ENCODE data around the gene ATXN7L3.

Gene ATXN7L3

GRCh38 chr17:44200478-44201155 is 933 bp upstream of the ATXN7L3 start:
- DNase-seq: no peak

- peak; percentile 69 for DNase-seq
Observed at GRCh38 chr17:44198721-44199552, 747 bp downstream of the ATXN7L3 start.

GRCh38 chr17:44197980-44198720 is 1.5 kb downstream of the ATXN7L3 start:
- peak; percentile 67 for DNase-seq

- no peak for DNase-seq
Observed at GRCh38 chr17:44197107-44197506, 2.6 kb downstream of the ATXN7L3 start.

- DNase-seq: no peak
Observed at GRCh38 chr17:44193326-44194084, 6.2 kb downstream of the ATXN7L3 start.

GRCh38 chr17:44192750-44193149 is 6.9 kb downstream of the ATXN7L3 start:
- DNase-seq: no peak

- DNase-seq: no peak
Observed at GRCh38 chr17:44191941-44192496, 7.7 kb downstream of the ATXN7L3 start.

GRCh38 chr17:44191369-44191768 is 8.3 kb downstream of the ATXN7L3 start:
- no peak for DNase-seq

- no peak for DNase-seq
Observed at GRCh38 chr17:44190481-44190880, 9.2 kb downstream of the ATXN7L3 start.

- no peak for DNase-seq
Observed at GRCh38 chr17:44188576-44189403, 10.9 kb downstream of the ATXN7L3 start.

GRCh38 chr17:44187131-44187899 is 12.4 kb downstream of the ATXN7L3 start:
- no peak for DNase-seq

GRCh38 chr17:44186307-44187130 is 13.2 kb downstream of the ATXN7L3 start, which contains the start of gene TMUB2:
Gene TMUB2 (plus strand): TSS chr17:44186972. CDS start chr17:44187709, 737 bp downstream.
- peak; percentile 99 for DNase-seq

- DNase-seq: no peak
Observed at GRCh38 chr17:44184212-44184810, 15.4 kb downstream of the ATXN7L3 start.

GRCh38 chr17:44183024-44183423 is 16.7 kb downstream of the ATXN7L3 start:
- DNase-seq: no peak

GRCh38 chr17:44178133-44178532 is 21.6 kb downstream of the ATXN7L3 start:
- no peak for DNase-seq

GRCh38 chr17:44177640-44178039 is 22.0 kb downstream of the ATXN7L3 start:
- no peak for DNase-seq

GRCh38 chr17:44176671-44177501 is 22.8 kb downstream of the ATXN7L3 start:
- no peak for DNase-seq

GRCh38 chr17:44176257-44176656 is 23.4 kb downstream of the ATXN7L3 start:
- no peak for DNase-seq
